NCI-H1417 treated with DMSO at 0.1 percent for 48 hours (cell line): ENCODE data around the gene COL6A2.
"Not testable (repeated sequence)": the region's sequence is repeated elsewhere in the genome, so short reads cannot be mapped to it uniquely, and the experiment has no call there.

Experiments
- DNase-seq: peaks from one replicate; lab custom pipeline; 2025; lab: John Stamatoyannopoulos, UW

COL6A2 gene

DNA sequence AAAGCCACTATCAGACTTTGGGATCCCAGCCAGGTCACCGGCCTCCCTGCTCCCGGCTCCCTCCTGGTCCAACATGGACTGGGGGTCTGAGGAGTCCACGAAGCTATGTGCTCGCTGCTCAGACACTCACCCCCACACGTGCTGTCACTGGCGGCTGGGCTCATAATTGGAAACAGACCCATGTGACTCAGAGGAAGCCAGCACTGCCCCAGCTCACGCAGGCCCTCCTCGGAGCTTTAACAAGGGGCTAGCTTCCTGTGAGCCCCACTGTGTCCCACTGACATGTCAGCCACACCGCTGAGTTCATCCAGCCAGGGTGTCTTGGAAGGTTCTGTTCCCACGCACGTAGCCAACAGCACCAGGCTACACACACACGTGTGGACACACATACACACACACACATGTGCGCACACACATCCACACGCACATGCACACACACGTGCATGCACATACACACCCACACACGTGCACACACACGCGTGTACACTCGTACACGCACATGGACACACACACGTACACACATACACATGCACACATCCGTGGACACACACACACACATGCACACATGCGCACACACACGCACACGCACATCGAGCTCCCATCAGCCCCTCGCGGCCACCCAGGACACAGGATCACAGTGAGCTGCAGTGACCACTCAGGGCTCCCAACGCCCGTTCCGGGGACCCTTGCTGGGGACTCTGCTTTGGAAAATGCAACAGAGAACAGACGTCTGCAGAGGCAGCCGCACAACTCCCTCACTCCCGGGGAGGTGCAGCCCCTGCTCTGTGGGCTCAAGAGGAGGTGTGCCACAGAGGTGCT lies 18.4 kb upstream of the COL6A2 start:
- no peak for DNase-seq

DNA sequence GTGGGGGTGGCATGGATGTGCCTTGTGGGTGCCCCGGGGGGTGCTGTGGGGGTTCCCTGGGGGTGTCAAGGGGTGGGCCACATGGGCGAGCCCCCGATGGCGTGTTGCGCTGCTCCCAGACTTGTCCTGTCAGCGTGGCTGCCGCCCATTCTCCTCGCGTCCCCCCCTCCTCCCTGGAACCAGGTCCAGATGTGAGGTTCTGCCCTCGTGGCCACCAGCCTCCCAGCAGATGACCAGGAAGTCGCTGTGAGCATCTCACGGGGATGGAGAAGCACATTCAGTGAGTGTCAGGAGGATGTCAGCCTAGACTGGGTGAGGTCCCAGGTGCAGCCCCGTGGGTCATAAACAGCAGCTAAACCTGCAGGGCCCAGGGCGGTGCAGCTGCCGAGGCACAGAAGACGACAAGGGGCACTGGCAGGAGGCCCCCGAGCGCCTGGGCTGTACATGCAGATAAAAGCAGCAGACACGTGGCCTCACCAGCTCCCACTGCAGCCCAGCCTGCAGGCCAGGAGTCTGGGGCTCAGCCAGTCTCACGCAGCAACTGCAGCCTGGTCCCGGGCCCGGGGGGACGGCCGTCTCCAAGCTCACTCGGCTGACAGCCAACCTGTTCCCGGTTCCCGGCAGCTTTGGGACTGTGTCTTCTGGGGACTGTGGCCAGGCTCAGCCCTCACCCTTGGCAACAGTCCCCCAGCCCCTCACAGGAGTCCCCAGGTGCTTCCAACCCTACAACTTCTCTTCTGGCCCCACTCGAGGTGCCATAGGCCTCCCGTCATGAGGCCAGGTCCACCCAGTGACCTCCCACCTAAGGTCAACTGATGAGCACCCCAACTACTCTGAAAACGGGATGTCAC lies 17.5 kb upstream of the COL6A2 start:
- no peak for DNase-seq

DNA sequence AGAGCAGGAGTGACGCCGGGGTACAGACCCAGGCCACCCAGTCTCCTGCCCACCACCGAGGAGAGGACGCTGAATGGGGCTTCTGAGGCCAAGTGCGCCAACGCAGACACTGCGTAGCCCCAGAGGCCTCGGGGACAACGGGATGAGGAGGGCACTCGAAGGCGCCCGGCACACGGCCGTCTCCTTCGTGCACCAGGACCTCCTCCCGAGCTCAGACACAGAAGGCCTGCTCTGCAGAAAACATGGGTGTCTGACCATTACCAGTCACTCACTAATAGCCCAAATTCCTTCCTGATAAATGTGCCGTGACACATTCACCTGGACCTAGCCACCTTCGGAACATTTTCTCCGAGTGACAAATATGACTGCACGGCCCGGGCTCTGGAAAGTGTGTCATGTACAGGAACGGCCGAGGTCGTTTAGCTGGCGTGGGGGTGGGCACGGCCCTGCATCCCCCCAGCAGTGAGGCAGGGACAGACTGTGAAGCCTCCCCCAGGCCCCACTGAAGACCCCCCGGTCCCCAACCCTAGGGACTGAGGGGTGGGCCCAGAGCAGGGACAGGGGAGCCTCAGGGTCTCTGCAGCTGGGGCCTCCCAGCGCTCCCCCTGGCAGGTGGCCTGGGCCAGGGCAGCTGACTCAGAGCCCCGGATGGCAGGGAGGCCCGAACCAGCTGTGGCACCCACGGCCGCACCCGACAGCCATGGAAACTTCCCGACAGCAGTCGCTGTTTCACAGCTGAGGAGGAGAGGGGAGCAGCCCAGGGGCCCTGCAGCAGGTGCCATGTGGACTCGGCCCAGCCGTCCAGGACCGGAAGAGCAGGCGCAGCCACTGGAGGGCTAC lies 16.7 kb upstream of the COL6A2 start:
- DNase-seq, result no peak

DNA sequence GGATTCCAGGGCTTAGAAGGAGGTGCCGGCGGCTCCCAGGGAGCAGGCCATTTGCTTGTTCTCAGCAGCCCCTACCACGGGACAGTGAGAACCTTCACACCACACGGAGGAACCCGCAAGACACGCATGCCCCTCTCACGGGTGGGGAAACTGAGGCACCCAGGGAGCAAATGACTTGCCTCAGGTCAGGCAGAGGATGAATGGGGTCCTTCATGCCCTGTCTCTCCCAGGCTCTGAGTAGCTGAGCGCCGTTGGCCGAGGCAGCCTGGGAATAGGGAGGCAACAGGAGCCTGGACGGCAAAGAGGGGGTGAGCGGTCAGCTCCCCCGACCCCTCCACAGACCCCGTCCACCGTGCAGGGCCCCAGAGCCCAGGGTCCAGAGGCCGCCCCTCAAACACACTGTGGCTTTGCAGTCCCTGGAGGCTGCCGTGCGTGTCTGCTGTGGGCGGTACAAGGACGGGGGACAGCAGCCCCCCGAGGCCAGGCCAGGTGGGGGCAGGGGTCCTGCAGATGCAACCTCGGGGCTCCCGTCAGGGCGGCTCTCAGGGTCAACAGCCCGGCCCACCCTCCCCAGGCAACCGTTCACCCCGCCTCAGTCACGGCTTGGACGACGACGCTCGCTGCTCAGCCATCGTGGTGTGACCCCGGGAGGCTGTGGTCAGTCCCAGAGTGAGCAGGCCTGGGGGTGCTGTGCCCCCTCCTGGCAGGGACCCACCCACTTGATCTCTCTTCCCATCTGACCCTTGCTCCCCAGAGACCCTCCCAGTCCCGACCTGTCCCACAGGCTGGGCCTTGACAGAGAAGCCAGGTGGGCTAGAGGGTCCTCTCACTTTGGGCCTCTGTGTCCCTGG lies 15.8 kb upstream of the COL6A2 start:
- no peak for DNase-seq

DNA sequence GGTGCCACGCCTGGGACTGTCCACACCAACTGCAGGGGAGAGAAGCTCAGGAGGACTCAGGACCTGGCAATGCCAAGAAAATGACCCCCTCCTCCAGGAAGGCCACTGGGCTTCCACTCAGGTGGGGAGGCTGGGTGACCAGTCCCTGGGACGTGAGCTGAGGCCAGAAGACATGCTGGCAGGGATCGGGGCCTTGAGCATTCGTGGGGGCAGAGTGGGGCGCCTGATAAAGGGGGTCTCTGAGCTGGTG lies 15.3 kb upstream of the COL6A2 start:
- no peak for DNase-seq

DNA sequence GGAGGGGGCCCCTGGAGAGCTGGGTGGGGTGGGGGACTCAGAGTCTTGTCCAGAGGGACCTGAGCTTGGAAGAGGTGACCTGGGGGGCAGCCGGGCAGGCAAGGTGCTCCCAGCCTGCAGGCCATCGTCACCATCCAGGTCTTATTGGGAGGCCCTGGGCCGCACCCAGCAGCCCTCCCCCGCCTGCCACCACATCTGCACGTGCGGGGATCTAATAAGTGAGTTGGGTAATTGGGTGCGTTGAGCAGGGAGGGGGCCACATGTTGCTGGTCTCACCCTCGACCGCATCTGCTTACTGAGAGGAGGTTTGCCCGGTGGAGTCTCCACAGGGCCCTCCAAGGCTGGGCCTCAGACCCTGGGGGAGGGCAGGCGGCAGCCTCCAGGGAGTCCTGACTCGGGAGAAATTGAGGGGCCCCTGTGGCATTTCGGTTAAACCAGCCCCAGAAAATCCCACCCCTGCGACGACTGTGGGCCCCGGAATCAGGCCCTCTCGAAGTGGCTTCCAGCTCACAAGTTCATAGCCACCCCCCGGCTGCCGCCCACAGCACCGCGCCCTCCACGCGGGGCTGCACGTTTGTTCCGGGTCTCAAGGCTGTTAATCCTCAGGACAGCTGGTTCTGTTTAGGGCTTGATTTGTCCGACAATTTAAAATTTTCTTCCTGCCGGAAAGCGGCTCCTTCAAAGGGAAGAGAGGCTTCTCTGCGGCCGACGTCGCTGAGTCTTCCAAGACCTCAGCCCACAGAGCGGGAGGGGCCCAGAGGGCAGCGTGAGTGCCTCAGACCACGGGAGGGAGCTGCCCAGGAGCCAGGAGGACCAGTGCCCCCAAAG lies 14.7 kb upstream of the COL6A2 start:
- no peak for DNase-seq

DNA sequence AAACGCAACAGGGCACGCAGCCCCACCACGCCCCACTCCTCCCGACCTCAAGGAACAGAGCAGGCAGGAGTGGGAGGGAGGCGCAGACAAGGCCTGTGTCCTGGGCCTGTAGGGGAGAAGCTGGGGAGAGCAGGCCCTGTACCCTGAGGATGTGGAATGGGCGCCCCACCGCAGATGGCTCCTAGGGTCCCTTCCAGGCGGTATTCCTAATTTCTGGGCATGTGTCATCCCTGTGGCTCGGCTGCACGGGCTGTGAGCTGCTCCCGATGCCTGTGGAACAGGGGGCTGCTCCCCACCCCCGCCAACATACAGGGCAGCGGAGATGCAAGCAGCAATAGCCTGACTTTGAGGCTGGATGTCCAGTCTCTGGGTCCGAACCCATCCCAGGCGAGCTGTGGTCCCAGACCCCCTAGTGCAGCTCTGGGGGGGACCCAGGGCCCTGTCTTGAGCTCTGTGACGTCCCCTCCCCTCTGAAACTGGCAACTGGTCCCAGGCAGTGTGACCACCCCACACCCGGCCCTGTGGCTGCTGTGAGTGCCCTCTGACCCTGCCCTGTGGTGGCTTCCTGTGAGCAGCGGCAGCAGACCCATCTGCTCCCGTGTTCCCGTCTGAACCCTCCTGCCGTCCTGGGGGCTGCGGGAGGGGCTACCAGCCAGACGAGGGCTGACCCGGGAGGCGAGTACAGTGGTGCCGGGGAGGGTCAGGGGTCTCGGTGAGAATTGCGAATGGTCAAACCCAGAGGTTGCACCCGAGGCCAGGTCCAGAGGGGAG lies 13.9 kb upstream of the COL6A2 start:
- no peak for DNase-seq

DNA sequence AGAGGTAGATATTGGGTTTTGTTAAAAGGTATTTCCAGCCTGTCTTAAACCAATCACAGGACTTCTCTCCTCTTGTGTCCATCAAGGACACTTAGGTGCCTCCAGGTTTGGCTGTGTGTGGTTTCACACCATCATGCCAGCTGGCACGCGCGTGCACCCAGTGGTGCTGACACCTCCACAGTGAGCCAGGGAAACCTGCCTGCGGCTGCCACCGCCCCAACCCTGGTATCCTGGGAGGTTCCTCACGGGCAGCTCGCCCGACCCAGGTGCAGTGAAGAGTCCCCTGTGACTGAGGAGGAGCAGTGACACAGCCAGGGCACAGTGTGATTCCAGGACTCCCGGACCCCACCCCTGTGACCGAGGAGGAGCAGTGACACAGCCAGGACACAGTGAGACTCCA lies 13.2 kb upstream of the COL6A2 start:
- no peak for DNase-seq

DNA sequence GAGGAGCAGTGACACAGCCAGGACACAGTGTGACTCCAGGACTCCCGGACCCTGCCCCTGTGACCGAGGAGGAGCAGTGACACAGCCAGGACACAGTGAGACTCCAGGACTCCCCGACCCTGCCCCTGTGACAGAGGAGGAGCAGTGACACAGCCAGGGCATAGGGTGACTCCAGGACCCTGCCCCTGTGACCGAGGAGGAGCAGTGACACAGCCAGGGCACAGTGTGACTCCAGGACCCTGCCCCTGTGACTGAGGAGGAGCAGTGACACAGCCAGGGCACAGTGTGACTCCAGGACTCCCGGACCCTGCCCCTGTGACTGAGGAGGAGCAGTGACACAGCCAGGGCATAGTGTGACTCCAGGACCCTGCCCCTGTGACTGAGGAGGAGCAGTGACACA lies 12.7 kb upstream of the COL6A2 start:
- not testable (repeated sequence) for DNase-seq

DNA sequence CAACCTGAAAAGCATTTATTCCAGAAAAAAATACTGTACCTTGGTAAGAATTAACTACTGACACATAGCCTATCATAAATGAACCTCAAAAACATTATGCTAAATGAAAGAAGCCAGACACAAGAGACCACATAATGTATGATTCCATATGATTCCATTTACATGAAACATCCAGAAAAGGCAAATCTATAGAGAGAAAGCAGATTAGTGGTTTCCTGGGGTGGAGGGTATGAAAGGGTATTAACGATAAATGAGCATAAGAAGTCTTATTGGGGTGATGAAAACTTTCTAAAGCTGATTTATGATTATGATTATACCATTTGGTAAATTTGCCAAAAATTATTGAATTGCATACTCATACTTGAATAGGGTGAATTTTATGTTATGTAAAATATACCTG lies 10.3 kb upstream of the COL6A2 start:
- DNase-seq, result no peak

DNA sequence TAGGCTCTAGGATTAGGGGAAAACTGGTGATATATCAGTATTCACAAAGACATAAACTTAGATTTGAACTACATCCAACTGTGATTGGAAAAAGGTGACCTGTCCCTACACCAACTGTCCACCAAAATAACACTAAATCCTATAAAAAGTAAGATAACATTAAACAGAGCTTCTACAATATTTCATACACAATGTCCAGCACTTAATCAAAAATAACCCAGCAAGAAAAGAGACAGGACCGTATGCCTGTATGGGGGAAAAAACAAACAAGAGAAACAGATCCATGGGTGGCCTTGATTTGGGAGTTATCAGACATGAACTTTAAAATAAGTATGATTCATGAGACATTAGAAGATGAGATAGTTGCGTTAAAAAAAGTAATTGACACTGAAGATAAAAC lies 9.7 kb upstream of the COL6A2 start:
- no peak for DNase-seq

DNA sequence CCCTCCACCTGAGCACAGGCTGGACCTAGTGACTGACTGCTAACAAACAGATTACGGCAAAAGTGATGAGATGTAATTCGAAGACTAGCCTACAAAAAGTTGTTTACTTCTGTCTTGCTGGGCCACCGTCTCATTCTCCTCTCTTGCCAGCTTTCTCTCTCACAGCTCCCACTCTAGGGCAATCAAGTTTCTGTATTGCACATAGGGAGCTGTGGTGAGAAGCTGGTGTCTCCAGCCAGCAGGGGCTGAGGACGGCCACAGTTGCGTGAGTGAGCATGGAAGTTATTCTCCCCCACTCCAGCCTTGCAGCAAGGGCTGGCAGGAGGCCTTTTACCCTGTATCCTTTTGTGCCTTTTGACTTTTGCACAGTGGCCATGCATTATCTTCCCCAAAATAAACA lies 8.6 kb upstream of the COL6A2 start:
- DNase-seq, result no peak

DNA sequence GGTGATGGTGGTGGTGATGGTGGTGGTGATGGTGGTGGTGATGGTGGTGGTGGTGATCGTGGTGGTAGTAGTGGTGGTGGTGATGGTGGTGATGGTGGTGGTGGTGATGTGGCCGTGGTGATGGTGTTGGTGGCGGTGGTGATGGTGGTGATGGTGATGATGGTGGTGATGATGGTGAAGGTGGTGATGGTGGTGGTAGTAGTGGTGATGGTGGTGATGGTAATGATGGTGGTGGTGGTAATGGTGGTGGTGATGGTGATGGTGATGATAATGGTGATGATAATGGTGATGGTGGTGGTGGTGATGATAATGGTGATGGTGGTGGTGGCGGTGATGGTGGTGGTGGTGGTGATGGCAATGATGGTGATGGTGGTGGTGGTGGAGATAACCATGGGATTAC lies 6.8 kb upstream of the COL6A2 start:
- no peak for DNase-seq

DNA sequence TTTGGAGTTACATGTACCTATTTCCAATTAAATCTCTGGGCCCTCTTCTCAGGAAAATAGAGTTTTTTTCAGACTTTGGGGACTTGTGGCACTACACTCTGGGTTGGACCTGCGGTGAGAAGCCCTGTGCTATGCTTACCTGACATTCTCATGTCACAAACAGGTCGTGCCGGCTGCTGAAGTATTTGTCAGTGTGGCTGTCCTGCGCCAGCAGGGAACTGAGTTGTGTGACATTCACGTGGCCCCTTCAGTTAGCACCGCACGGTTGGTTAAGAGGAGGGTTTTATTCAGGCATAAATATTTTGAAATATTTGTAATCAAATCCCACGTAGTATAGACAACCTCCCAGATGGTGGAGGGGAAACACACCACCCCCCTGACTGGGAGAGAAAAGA lies 6.3 kb upstream of the COL6A2 start:
- DNase-seq, result no peak

DNA sequence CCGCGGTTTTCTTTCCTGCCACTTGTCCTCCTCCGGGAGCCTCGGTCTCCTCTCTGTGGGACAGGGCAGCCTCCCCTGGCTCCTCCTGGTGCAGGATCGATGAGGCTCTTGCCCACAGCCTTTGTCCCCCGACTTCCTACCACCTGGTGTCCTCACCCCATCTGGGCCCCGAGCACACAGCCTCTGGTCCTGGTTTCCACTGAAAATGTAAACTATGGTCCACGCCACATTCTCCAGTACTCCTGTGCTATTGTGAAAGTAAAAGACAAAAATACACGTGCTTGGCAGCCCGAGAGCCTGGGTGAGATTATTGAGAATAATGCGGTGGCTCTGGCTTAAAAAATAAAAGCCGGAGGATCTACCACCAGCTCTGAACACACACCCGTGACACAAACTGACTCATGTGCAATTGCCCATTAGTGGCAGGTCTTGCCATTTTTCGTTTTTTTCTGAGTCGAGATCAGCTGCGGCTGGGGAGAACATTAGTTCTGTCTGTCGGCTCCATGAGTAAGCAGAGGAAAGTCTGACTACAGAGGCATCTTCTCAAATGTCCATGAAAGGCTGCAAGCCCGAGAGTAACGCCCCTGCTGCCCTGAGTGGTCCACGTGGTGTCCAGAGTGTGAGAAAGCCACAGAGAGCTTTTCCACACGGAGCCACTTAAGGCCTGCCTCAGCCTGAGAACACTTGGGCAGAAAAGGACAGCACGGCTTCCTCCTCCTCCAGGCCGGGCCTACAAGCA lies 5.7 kb upstream of the COL6A2 start:
- DNase-seq, result no peak

DNA sequence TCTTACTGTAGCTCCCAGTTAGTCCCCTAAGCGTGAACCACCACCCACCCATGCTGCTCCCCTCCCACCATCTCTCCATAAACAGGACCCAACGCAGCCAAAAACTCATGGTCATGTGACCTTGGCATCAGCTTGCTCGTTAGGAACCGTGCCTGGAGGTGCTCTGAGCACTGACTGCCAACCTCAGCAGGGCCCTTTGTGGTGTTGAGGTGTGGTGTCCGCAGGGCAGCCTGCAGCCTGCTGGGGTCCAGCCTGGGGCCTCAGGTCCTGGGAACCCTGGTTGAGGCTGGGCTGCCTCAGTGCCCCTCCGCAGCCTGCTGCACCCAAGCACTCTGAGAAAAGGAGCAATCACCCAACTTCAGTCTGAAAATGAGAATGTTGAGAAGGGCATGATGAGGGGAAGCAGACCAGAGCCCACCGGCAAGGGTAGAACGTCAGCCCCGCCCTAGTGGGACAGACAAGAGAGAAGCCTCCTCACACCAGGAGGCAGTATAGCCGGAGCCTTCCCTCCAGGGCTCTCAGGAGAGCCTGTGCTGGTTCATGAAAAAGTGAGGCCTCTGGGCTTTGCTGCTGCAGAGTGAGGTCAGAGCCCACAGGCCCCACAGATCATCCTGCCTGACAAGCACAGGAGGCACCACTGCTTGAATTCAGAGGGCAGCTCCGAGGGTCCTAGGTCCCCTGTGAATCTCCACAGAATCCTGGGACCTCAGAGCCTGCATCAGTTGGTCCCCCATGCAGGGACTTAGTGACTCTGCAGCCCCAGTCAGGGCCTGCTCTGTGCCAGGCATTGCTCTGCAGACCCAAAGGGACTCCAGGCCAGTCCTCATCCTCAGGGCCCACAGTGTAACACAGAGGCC lies 4.9 kb upstream of the COL6A2 start:
- no peak for DNase-seq

DNA sequence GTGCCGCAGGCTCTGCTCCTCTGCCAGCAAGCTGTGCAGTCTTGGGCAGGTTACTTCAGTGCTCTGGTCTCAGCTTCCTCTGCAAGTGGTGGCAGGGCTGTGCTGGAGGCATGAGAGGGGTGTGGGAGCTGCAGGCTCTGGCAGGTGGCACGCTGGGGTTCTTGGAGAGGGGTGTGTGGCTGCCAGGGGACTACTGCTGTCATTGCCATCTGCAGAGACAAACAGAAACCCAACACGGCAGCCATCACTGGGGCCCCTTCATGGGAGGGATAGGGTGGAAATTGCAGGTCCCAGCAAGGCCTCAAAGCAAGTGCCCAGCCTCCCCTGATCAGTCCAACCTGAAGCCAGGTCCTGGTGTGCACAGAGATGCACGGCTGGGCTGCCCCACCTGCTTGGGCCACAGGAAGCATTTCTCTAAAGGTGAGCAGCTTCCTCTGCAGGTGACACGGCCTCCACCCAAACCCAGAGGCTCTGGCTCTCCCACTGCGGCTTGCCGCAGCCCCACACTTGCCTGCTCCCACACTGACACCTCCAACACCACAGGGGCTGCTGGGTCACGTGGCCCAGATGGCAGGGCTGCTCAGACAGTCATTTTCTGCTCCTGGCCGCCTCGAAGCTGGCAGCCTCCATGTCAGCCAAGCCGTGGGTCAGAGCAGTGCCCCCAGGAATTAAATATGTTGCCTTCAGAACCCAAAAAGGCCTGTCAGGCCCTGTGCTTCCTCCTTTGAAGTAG lies 4.1 kb upstream of the COL6A2 start:
- no peak for DNase-seq
